Measurements from ENCODE around the gene MCCC1.

Gene MCCC1

DNA sequence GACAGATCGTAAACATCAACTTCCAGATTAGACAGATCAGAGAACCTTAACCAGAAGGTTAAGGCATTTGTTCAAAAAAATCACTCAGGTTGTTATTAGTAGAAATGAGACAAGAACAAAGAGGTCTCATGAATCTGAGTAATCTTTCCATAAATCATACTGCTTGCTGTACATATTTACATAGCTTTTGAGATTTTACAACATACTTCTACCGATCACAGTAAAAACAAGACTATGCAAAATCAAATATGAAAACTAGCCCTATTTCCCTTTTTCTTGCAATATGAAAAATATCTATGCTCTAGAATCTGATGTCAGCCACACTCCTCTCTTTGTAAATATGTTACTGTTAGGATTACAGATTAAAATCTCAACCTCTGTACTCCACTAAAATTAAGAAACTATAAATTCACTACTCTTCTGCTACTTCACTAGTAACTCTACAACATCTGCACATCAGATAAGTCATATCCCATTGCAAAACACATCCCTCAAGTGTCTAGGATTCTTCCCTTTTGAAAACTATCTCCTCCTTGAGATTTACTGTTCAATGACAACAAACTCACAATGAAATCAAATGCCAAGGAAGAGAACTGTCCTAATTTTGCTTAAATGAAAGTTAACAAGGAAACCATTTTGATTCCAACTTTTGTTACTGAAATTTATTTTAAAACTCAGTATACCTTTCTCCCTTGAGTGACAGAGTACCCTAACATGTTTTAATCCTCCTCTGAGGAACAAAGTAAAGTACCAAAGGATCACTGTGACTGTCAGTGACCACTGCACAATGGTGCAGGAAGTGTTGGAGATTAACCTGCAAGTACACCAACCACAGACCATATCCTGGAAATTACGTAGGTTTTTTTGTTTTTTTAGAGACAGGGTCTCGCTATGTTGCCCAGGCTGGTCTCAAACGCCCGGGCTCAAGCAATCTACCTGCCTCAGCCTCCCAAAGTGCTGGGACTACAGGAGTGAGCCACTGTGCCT lies 131.8 kb downstream of the MCCC1 start:
- no peaks in the 10 kb centered on the region for H3K27me3 ChIP-seq (replicated peaks; ENCODE audit: control insufficient read depth, insufficient read depth, low read length)
- DNase-seq (ENCODE audit: low read depth): no peak
- no peak overlapping the region for H3K4me3 ChIP-seq (ENCODE audit: low read length)
- H3K9ac ChIP-seq (ENCODE audit: low read length): no peak overlapping the region
- H3K9me3 ChIP-seq (ENCODE audit: control insufficient read depth, low read length): no peaks in the 10 kb centered on the region
- peaks cover 10% of the 10 kb centered on the region for H3K36me3 ChIP-seq (ENCODE audit: control insufficient read depth, insufficient read depth, low read length, severe bottlenecking)
- peaks cover 34% of the 10 kb centered on the region for H3K4me1 ChIP-seq (ENCODE audit: control insufficient read depth, insufficient read depth, low read length)

- H3K9ac ChIP-seq (ENCODE audit: low read length): no peak overlapping the region
- H3K9me3 ChIP-seq (ENCODE audit: control insufficient read depth, low read length): no peaks in the 10 kb centered on the region
- no peaks in the 10 kb centered on the region for H3K27me3 ChIP-seq (replicated peaks; ENCODE audit: control insufficient read depth, insufficient read depth, low read length)
- H3K36me3 ChIP-seq (ENCODE audit: control insufficient read depth, insufficient read depth, low read length, severe bottlenecking): peaks cover 8% of the 10 kb centered on the region
- no peak overlapping the region for H3K4me3 ChIP-seq (ENCODE audit: low read length)
- no peak for DNase-seq (ENCODE audit: low read depth)
- H3K4me1 ChIP-seq (ENCODE audit: control insufficient read depth, insufficient read depth, low read length): peaks cover 46% of the 10 kb centered on the region
These were observed 133.4 kb downstream of the MCCC1 start for GRCh38 chr3:182965861-182966366.
